Measurements from ENCODE around the gene ISOC2.

Gene ISOC2

DNA sequence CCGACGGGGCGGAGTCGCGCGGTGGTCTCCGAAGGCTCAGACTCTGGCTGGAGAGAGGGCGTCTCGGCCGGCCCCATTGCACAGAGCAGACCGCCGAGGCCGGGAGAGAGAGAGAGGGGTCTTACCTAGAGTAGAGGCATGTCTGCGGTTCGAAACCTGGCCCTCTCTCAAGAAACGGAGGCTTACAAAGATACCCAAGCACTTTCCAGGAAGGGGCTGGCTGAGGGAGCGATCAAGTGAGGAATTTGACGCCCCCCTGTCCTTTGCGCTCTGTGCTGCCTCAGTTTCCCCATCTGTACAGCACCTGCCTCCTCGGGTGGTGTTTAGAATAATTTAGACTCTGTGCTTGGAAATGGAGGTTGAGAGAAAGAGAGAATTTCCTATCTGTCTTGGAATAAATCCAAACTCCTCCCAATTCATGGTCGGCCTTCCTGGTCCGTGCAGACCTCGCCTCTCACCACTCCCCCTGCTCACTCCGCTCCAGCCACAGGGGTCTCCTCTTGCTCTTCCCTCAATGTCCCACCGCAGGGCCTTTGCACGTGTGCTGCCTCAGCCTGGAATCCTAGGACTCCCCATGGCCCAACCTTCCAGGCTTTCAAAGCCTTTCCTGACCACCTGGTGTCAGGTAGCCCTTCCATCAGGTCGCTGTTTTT, 658 bp upstream of the ISOC2 start:
- TF ChIP-seq, protein P1, sequence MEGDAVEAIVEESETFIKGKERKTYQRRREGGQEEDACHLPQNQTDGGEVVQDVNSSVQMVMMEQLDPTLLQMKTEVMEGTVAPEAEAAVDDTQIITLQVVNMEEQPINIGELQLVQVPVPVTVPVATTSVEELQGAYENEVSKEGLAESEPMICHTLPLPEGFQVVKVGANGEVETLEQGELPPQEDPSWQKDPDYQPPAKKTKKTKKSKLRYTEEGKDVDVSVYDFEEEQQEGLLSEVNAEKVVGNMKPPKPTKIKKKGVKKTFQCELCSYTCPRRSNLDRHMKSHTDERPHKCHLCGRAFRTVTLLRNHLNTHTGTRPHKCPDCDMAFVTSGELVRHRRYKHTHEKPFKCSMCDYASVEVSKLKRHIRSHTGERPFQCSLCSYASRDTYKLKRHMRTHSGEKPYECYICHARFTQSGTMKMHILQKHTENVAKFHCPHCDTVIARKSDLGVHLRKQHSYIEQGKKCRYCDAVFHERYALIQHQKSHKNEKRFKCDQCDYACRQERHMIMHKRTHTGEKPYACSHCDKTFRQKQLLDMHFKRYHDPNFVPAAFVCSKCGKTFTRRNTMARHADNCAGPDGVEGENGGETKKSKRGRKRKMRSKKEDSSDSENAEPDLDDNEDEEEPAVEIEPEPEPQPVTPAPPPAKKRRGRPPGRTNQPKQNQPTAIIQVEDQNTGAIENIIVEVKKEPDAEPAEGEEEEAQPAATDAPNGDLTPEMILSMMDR (IDR thresholded peaks at IDR 0.05; ENCODE audit: insufficient read depth, low read length), result no peak
- TF ChIP-seq GABPA (IDR thresholded peaks at IDR 0.05; ENCODE audit: low read depth), result no peak
- TF ChIP-seq, protein P2, sequence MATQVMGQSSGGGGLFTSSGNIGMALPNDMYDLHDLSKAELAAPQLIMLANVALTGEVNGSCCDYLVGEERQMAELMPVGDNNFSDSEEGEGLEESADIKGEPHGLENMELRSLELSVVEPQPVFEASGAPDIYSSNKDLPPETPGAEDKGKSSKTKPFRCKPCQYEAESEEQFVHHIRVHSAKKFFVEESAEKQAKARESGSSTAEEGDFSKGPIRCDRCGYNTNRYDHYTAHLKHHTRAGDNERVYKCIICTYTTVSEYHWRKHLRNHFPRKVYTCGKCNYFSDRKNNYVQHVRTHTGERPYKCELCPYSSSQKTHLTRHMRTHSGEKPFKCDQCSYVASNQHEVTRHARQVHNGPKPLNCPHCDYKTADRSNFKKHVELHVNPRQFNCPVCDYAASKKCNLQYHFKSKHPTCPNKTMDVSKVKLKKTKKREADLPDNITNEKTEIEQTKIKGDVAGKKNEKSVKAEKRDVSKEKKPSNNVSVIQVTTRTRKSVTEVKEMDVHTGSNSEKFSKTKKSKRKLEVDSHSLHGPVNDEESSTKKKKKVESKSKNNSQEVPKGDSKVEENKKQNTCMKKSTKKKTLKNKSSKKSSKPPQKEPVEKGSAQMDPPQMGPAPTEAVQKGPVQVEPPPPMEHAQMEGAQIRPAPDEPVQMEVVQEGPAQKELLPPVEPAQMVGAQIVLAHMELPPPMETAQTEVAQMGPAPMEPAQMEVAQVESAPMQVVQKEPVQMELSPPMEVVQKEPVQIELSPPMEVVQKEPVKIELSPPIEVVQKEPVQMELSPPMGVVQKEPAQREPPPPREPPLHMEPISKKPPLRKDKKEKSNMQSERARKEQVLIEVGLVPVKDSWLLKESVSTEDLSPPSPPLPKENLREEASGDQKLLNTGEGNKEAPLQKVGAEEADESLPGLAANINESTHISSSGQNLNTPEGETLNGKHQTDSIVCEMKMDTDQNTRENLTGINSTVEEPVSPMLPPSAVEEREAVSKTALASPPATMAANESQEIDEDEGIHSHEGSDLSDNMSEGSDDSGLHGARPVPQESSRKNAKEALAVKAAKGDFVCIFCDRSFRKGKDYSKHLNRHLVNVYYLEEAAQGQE (IDR thresholded peaks at IDR 0.05; ENCODE audit: insufficient replicate concordance, low read depth), result no peak
- TF ChIP-seq POLR2AphosphoS5 (IDR thresholded peaks at IDR 0.05; ENCODE audit: low read depth), result no peak
- TF ChIP-seq SPI1 (IDR thresholded peaks at IDR 0.05; ENCODE audit: borderline replicate concordance, low read depth), result no peak
- DNase-seq (ENCODE audit: low read depth in 1 of 2, low spot score in 1 of 2), result no peak
- H3K4me3 ChIP-seq (replicated peaks; ENCODE audit: insufficient read depth, low read length), result peak overlapping the region; percentile 54
- peak overlapping the region; percentile 57 for H3K27ac ChIP-seq (replicated peaks)
- H3K27me3 ChIP-seq (ENCODE audit: insufficient read depth, poor library complexity, severe bottlenecking), result no peaks in the 10 kb centered on the region

DNA sequence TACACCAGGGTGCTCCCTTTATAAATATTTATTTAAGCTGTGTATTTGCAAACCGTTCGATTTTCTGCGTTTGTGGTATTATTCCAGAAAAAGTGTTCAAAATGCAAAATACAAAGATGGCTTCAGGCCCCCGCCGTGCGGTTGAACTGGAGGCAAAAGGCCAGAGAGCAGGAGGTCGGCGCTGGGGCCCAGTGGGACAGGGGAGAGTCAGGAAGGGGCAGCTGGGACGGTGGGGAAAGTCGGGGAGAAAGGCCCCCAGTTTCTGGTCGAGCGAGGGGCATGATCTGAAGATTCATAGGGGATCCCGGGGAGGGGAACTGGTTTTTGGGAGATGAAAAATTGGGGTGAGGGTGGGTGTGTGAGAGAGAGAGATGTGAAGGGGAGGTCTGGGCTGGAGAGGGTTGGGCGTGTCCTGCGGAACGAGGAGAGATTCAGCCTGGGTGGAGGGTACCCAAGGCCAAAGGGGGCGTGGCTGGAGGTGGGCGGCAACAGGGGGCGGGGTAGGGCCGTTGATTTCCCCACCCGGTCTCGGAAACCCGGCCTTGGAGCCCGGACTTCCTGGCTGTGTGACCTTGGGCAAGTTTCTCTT, 678 bp downstream of the ISOC2 start:
- TF ChIP-seq POLR2AphosphoS5 (IDR thresholded peaks at IDR 0.05; ENCODE audit: low read depth) (no peak), GABPA (IDR thresholded peaks at IDR 0.05; ENCODE audit: low read depth) (no peak), SPI1 (IDR thresholded peaks at IDR 0.05; ENCODE audit: borderline replicate concordance, low read depth) (no peak)
- TF ChIP-seq, protein P2 (IDR thresholded peaks at IDR 0.05; ENCODE audit: insufficient replicate concordance, low read depth), result no peak

DNA sequence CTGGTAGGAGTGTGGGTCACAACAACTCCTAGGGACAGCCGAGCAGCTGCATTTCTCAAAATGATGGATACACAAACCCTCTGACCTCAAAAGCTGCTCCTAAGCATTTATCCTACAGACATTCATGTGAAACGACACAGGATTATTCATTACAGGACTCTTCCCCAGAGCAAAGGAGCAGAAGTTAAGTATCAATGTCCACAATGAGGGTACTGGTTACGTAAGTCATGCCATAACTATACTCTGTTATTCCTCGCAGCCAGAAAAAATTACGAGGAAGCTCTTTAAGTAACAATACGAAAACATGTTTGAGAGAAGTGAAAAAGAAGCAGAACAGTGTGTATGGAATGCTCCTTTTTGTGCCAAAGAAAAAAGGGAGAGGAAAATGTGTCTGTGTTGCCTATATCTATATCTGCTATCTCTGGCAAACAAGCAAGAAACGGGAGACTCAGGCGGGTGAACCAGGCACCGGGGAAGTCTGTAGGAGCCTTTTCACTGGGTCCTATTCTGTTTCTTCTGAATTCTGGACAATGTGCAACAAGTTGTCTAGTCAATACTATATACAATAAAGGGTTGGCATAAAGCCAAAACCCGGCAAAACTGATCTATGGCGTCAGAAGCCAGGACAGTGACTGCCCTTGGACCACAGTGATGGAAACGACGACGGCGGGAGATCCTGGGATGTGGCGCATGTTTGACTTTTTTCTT, 1.3 kb downstream of the ISOC2 start:
- no peak for DNase-seq (ENCODE audit: low read depth in 1 of 2, low spot score in 1 of 2)
- Histone ChIP-seq H3K4me3 (replicated peaks; ENCODE audit: insufficient read depth, low read length) (no peak overlapping the region), H3K27ac (replicated peaks) (no peak overlapping the region), H3K27me3 (ENCODE audit: insufficient read depth, poor library complexity, severe bottlenecking) (no peaks in the 10 kb centered on the region)
- no peak for TF ChIP-seq GABPA (IDR thresholded peaks at IDR 0.05; ENCODE audit: low read depth)
- TF ChIP-seq, protein P1 (IDR thresholded peaks at IDR 0.05; ENCODE audit: insufficient read depth, low read length), result no peak
- no peak for TF ChIP-seq POLR2AphosphoS5 (IDR thresholded peaks at IDR 0.05; ENCODE audit: low read depth)
- no peak for TF ChIP-seq SPI1 (IDR thresholded peaks at IDR 0.05; ENCODE audit: borderline replicate concordance, low read depth)
- TF ChIP-seq, protein P2 (IDR thresholded peaks at IDR 0.05; ENCODE audit: insufficient replicate concordance, low read depth), result no peak

More for the DNA sequence above, 678 bp downstream of the ISOC2 start:
- H3K27me3 ChIP-seq (ENCODE audit: insufficient read depth, poor library complexity, severe bottlenecking), result no peaks in the 10 kb centered on the region
- H3K27ac ChIP-seq (replicated peaks), result peak overlapping the region; percentile 82
- peak in 1 of 2 experiments; percentile 64 for DNase-seq (ENCODE audit: low read depth in 1 of 2, low spot score in 1 of 2)
- peak overlapping the region; percentile 81 for H3K4me3 ChIP-seq (replicated peaks; ENCODE audit: insufficient read depth, low read length)
